ENCODE measurements around the gene SBF2.

DNA sequence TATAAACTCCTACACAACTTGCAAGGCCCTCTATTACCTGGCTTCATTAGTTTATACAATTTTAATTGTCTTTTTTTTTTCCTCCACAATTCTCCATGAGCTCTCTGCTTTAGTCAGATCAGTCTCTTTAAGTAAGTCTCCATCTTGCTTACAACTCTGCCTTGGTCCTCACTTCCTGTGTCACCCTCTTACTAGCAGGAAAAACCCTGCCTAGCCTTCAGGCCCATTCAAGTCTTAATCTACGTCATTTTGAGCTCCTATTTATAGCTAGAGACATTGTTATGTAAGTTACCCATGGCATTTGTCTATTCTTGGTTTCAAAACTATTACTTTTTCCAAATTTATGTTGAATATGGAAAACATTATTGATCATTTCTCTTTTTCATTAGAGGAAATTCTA, 177.4 kb downstream of the SBF2 start:
- TF ChIP-seq, protein P1, sequence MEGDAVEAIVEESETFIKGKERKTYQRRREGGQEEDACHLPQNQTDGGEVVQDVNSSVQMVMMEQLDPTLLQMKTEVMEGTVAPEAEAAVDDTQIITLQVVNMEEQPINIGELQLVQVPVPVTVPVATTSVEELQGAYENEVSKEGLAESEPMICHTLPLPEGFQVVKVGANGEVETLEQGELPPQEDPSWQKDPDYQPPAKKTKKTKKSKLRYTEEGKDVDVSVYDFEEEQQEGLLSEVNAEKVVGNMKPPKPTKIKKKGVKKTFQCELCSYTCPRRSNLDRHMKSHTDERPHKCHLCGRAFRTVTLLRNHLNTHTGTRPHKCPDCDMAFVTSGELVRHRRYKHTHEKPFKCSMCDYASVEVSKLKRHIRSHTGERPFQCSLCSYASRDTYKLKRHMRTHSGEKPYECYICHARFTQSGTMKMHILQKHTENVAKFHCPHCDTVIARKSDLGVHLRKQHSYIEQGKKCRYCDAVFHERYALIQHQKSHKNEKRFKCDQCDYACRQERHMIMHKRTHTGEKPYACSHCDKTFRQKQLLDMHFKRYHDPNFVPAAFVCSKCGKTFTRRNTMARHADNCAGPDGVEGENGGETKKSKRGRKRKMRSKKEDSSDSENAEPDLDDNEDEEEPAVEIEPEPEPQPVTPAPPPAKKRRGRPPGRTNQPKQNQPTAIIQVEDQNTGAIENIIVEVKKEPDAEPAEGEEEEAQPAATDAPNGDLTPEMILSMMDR (IDR thresholded peaks at IDR 0.05), result no peak
- no peak for TF ChIP-seq EZH2 (IDR thresholded peaks at IDR 0.05; ENCODE audit: borderline replicate concordance, insufficient read depth, low read depth, low read length, poor library complexity, severe bottlenecking)

All from B cell (primary cell).